ENCODE measurements around the gene DCAF4.

DCAF4 gene, protein sequence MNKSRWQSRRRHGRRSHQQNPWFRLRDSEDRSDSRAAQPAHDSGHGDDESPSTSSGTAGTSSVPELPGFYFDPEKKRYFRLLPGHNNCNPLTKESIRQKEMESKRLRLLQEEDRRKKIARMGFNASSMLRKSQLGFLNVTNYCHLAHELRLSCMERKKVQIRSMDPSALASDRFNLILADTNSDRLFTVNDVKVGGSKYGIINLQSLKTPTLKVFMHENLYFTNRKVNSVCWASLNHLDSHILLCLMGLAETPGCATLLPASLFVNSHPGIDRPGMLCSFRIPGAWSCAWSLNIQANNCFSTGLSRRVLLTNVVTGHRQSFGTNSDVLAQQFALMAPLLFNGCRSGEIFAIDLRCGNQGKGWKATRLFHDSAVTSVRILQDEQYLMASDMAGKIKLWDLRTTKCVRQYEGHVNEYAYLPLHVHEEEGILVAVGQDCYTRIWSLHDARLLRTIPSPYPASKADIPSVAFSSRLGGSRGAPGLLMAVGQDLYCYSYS

DNA sequence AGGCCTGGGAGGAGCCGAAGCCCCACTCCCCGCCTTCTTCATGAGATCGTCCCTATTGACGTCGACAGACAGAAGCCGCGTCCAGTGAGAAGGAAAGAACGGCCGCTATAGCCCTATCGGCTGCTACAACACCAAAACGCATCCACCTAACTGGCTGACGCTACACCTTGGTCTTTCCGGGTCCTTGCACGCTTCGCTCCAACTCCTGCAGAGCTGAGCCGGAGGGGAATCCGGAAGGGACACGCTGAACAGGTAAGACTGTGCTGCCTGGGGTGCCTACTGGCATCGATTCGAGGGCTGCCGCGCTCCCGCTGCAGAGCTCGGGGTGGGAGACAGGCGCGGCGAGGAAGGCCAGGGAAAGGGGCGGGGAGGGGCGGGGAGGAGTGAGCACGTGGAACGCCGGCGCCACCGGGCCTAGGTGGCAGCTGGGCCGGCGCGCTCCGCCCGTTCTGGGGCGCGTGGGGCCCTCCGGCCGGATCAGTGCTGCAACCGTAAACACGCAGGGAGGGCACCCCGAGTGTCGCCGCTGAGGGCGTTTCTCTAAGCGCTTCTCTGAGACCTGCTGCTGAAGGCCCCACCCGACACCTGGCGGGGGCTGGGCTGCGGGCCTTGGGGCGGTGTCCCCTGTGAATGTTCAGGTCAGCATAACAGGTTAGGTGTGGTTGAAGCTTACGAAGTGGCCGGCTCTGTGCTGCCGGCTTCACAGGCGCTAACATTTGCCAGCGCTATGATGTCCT lies at the start of gene DCAF4:
Gene DCAF4, plus strand, starts transcription at position 173 of the 737 bp plus-strand sequence. CDS start 11,515 bp downstream, outside the sequence.
- H3K4me3 Mint-ChIP-seq = peak within 1 kb of the TSS; percentile 92
- TF ChIP-seq, protein P1, sequence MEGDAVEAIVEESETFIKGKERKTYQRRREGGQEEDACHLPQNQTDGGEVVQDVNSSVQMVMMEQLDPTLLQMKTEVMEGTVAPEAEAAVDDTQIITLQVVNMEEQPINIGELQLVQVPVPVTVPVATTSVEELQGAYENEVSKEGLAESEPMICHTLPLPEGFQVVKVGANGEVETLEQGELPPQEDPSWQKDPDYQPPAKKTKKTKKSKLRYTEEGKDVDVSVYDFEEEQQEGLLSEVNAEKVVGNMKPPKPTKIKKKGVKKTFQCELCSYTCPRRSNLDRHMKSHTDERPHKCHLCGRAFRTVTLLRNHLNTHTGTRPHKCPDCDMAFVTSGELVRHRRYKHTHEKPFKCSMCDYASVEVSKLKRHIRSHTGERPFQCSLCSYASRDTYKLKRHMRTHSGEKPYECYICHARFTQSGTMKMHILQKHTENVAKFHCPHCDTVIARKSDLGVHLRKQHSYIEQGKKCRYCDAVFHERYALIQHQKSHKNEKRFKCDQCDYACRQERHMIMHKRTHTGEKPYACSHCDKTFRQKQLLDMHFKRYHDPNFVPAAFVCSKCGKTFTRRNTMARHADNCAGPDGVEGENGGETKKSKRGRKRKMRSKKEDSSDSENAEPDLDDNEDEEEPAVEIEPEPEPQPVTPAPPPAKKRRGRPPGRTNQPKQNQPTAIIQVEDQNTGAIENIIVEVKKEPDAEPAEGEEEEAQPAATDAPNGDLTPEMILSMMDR (IDR thresholded peaks at IDR 0.05) = no peak
- H3K36me3 Mint-ChIP-seq (ENCODE audit: low read depth) = peaks cover 13% of the 10 kb centered on the region
- H3K27me3 Mint-ChIP-seq (ENCODE audit: low read depth, poor library complexity) = peaks cover 10% of the 10 kb centered on the region
- H3K27ac Mint-ChIP-seq = peak within 1 kb of the TSS; percentile 91
- DNase-seq = peak; percentile 94
- peaks cover 16% of the 10 kb centered on the region for H3K4me1 Mint-ChIP-seq
- peaks cover 4% of the 10 kb centered on the region for H3K9me3 Mint-ChIP-seq

DNA sequence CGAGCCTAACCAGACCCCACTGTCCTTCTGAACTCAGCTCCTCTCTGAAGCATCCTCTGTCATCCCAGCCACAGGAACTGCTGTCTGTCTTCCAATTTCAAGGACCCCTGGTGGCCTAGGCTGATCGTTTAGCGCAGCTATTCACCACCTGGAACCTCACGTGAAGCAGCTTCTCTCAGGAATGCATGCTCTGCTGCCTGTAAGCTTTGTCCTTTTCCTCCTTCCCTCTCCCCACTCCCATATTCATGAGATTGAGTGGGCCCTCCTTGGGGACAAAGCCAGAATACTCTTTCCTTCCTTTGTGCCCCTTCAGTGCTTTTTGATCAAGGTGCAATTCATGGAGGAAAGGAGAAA lies 49.6 kb upstream of the DCAF4 start:
- no peak for DNase-seq
- peaks cover 13% of the 10 kb centered on the region for H3K9me3 Mint-ChIP-seq
- TF ChIP-seq, protein P1 (IDR thresholded peaks at IDR 0.05) = no peak
- peaks cover 62% of the 10 kb centered on the region for H3K4me1 Mint-ChIP-seq
- H3K4me3 Mint-ChIP-seq = peak overlapping the region; percentile 31
- H3K27ac Mint-ChIP-seq = peak overlapping the region; percentile 75
- H3K27me3 Mint-ChIP-seq (ENCODE audit: low read depth, poor library complexity) = peaks cover 4% of the 10 kb centered on the region
- H3K36me3 Mint-ChIP-seq (ENCODE audit: low read depth) = peaks cover 26% of the 10 kb centered on the region

DNA sequence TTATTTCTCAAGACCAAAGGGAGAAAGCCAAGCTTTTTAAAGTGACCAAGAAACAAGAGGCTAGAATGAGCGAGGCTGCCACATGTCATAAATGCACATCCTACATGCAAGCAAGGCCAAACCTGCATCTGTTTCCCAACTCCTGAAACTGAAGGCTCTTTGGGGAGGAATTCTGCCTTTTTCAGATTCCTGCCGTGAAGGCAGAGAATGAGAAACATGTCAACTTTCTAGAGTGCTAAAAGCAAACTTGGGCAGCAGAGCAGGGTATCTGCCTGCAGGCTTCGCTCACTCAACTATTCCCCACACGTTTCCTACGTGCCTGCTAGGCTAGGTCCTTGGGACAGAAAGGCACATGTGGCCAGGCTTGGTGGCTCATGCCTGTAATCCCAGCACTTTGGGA lies 47.5 kb upstream of the DCAF4 start:
- Mint-ChIP-seq H3K27ac (no peak overlapping the region), H3K9me3 (peaks cover 7% of the 10 kb centered on the region), H3K27me3 (ENCODE audit: low read depth, poor library complexity) (peaks cover 4% of the 10 kb centered on the region), H3K4me1 (peaks cover 82% of the 10 kb centered on the region), H3K4me3 (no peak overlapping the region), H3K36me3 (ENCODE audit: low read depth) (peaks cover 17% of the 10 kb centered on the region)
- no peak for DNase-seq
- TF ChIP-seq, protein P1 (IDR thresholded peaks at IDR 0.05) = no peak

DNA sequence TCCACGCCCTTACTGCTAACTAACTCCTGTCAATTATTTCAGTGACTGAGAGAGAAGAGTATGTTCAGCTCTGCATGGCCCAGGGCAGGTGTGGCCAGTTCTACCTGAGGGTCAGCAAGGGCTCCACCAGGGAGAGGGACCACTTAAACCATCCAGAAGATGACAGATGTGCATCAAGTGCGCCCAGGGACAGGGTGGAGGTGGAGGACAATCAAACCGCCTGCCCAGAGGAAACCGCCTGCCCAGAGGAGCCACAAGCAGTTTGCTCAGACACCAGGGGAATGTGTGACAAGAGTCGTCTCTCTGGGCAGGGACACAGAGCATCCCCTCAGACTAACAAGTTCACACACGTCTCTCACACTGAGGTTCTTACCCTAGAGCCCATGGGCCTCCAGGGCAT lies 46.8 kb upstream of the DCAF4 start:
- H3K4me3 Mint-ChIP-seq = no peak overlapping the region
- H3K27ac Mint-ChIP-seq = no peak overlapping the region
- peaks cover 10% of the 10 kb centered on the region for H3K36me3 Mint-ChIP-seq (ENCODE audit: low read depth)
- H3K27me3 Mint-ChIP-seq (ENCODE audit: low read depth, poor library complexity) = peaks cover 4% of the 10 kb centered on the region
- DNase-seq = no peak
- peaks cover 89% of the 10 kb centered on the region for H3K4me1 Mint-ChIP-seq
- peaks cover 5% of the 10 kb centered on the region for H3K9me3 Mint-ChIP-seq
- TF ChIP-seq, protein P1 (IDR thresholded peaks at IDR 0.05) = no peak

DNA sequence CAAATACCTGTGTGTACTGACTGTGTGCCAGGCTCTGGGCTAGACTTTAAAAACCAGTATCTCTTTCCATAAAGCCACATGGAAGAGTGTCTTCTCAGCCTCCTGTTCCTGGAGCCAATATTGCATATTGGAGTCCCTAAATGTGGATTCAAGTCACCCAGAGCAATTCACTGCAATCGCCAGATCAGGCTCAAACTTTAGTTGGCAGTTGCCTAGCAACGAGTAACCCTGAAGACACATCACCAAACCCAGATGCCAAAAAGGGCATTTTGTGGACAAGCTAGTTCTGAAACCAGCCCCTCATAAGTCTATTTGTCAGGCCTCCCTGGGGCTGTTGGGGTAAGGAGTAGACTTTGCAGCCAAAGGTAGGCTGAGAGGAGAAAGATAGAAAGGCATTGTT lies 46.1 kb upstream of the DCAF4 start:
- H3K27ac Mint-ChIP-seq = no peak overlapping the region
- H3K36me3 Mint-ChIP-seq (ENCODE audit: low read depth) = peaks cover 8% of the 10 kb centered on the region
- TF ChIP-seq, protein P1 (IDR thresholded peaks at IDR 0.05) = no peak
- H3K4me3 Mint-ChIP-seq = no peak overlapping the region
- peaks cover 3% of the 10 kb centered on the region for H3K9me3 Mint-ChIP-seq
- peaks cover 4% of the 10 kb centered on the region for H3K27me3 Mint-ChIP-seq (ENCODE audit: low read depth, poor library complexity)
- peaks cover 96% of the 10 kb centered on the region for H3K4me1 Mint-ChIP-seq
- DNase-seq = no peak
